Upper lobe of left lung (tissue), 6 donors: ENCODE measurements around the gene BTRC. TPM values are rescaled to one million over a fixed set of nuclear protein-coding genes. Genes with fewer than 3 reads are reported as not detected.

Source experiments
- ATAC-seq, 2 donors: fragments of 200-7000 bp; cut with Tn5 transposase; one replicate each; pipeline ENCODE4 v1.9.1; 2022; ENCODE audit warnings: mild to moderate bottlenecking in 2 of 2, moderate library complexity in 2 of 2; ENCODE audit not compliant: low FRiP score in 2 of 2
- DNase-seq, 2 donors: peaks; one replicate each; pipeline ENCODE4 v3.0.0-alpha.2; 2019 to 2020
- H3K27ac ChIP-seq, 4 donors: fragments of 200-600 bp; sonication (generic); one replicate each; pipeline ENCODE4 v1.5.1; 2016 to 2019
- H3K27me3 ChIP-seq, 4 donors: fragments of 200-600 bp; sonication (generic); one replicate each; pipeline ENCODE4 v1.5.1; 2017 to 2019
- H3K36me3 ChIP-seq, 4 donors: fragments of 200-600 bp; sonication (generic); one replicate each; pipeline ENCODE4 v1.5.1; 2016 to 2019
- H3K4me1 ChIP-seq, 4 donors: fragments of 200-600 bp; sonication (generic); one replicate each; pipeline ENCODE4 v1.5.1; 2018 to 2019
- H3K4me3 ChIP-seq, 4 donors: fragments of 200-600 bp; sonication (generic); one replicate each; pipeline ENCODE4 v1.5.1; 2017 to 2019; ENCODE audit warnings: mild to moderate bottlenecking in 2 of 4, moderate library complexity in 1 of 4
- H3K9me3 ChIP-seq, 4 donors: fragments of 200-600 bp; sonication (generic); one replicate each; pipeline ENCODE4 v1.5.1; 2018 to 2019
- CTCF ChIP-seq, 6 experiments: fragments of 450-650 bp in 4 of 6; fragments of 200-600 bp in 2 of 6; sonication (generic) in 2 of 6; IDR thresholded peaks; one replicate each; pipeline ENCODE4 v1.5.1; 2016 to 2019; ENCODE audit warnings: antibody characterized with exemption in 6 of 6
- EP300 ChIP-seq, 4 donors: sonication (generic); formaldehyde crosslinking; IDR thresholded peaks; one replicate each; pipeline ENCODE4 v1.5.1; 2017; ENCODE audit warnings: antibody characterized with exemption in 4 of 4, control low read depth in 2 of 4
- POLR2A ChIP-seq, 4 donors: fragments of 450-650 bp; IDR thresholded peaks; one replicate each; pipeline ENCODE4 v1.5.1; 2016 to 2017; ENCODE audit warnings: antibody characterized with exemption in 4 of 4, mild to moderate bottlenecking in 2 of 4
- POLR2AphosphoS5 ChIP-seq, 2 donors: sonication (generic); formaldehyde crosslinking; IDR thresholded peaks; one replicate each; pipeline ENCODE4 v1.5.1; 2017; ENCODE audit warnings: antibody characterized with exemption in 2 of 2
- whole genome bisulfite sequencing, 2 donors: methylation state at CpG; one replicate each; pipeline ENCODE4 v1.1.5; 2017 to 2018; 5-methylcytosine and 5-hydroxymethylcytosine counted together
- total RNA-seq, 6 donors: library from RNA; depleted of rRNA in 4 of 6; stranded (reverse); fragments of >200 nt in 4 of 6; gene quantifications; one replicate each; pipeline versions ENCODE4 v1.1.0 to v1.2.1, GENCODE V29; 2016 to 2021
- donor health status: DM: no; HTN: no; CAD: no; lungs with moderate emphysema.
- donor health status: DM: no; HTN: yes; CAD: no; lungs with severe emphysema.

The BTRC gene
- total RNA-seq, 6 donors from 2014 or later: 8.5 to 21.0 (median 11.6) TPM

- ATAC-seq: no peak
- TF ChIP-seq POLR2A (IDR thresholded peaks at IDR 0.05): no peak
- TF ChIP-seq EP300 (IDR thresholded peaks at IDR 0.05): no peak
- no peak for TF ChIP-seq CTCF (IDR thresholded peaks at IDR 0.05)
- TF ChIP-seq POLR2AphosphoS5 (IDR thresholded peaks at IDR 0.05): no peak
- no peak overlapping the region for H3K27ac ChIP-seq
- no peak for DNase-seq
- no peaks in the 10 kb centered on the region for H3K4me1 ChIP-seq
- no peak overlapping the region for H3K4me3 ChIP-seq
- no peaks in the 10 kb centered on the region for H3K36me3 ChIP-seq
- WGBS, 2 donors: 84 to 89% methylated on average over 5 of the region's 5 CpGs
- no peaks in the 10 kb centered on the region for H3K27me3 ChIP-seq
- H3K9me3 ChIP-seq: no peaks in the 10 kb centered on the region
Observed at GRCh38 chr10:101394524-101395133, 40.7 kb downstream of the BTRC start.

GRCh38 chr10:101397140-101397539 is 43.2 kb downstream of the BTRC start:
- no peak for ATAC-seq
- no peaks in the 10 kb centered on the region for H3K36me3 ChIP-seq
- H3K9me3 ChIP-seq: no peaks in the 10 kb centered on the region
- no peak for DNase-seq
- H3K4me1 ChIP-seq: no peaks in the 10 kb centered on the region
- H3K27me3 ChIP-seq: no peaks in the 10 kb centered on the region
- H3K27ac ChIP-seq: no peak overlapping the region
- TF ChIP-seq CTCF (IDR thresholded peaks at IDR 0.05) (no peak), POLR2AphosphoS5 (IDR thresholded peaks at IDR 0.05) (no peak), EP300 (IDR thresholded peaks at IDR 0.05) (no peak), POLR2A (IDR thresholded peaks at IDR 0.05) (no peak)
- no peak overlapping the region for H3K4me3 ChIP-seq

GRCh38 chr10:101400585-101400984 is 46.6 kb downstream of the BTRC start:
- Histone ChIP-seq H3K4me1 (no peaks in the 10 kb centered on the region), H3K27me3 (no peaks in the 10 kb centered on the region), H3K9me3 (no peaks in the 10 kb centered on the region), H3K4me3 (no peak overlapping the region), H3K27ac (no peak overlapping the region), H3K36me3 (no peaks in the 10 kb centered on the region)
- no peak for TF ChIP-seq EP300 (IDR thresholded peaks at IDR 0.05)
- no peak for TF ChIP-seq POLR2A (IDR thresholded peaks at IDR 0.05)
- TF ChIP-seq POLR2AphosphoS5 (IDR thresholded peaks at IDR 0.05): no peak
- TF ChIP-seq CTCF (IDR thresholded peaks at IDR 0.05): no peak
- DNase-seq: no peak
- ATAC-seq: no peak
- 73 to 91% methylated on average over 3 of the region's 3 CpGs for WGBS, 2 donors

- Histone ChIP-seq H3K4me3 (no peak overlapping the region), H3K27ac (no peak overlapping the region), H3K36me3 (no peaks in the 10 kb centered on the region), H3K27me3 (no peaks in the 10 kb centered on the region), H3K4me1 (no peaks in the 10 kb centered on the region), H3K9me3 (no peaks in the 10 kb centered on the region)
- ATAC-seq (no peak), DNase-seq (no peak)
- TF ChIP-seq POLR2A (IDR thresholded peaks at IDR 0.05): no peak
- no peak for TF ChIP-seq CTCF (IDR thresholded peaks at IDR 0.05)
- TF ChIP-seq EP300 (IDR thresholded peaks at IDR 0.05): no peak
- TF ChIP-seq POLR2AphosphoS5 (IDR thresholded peaks at IDR 0.05): no peak
Observed at GRCh38 chr10:101402711-101403110, 48.7 kb downstream of the BTRC start.

GRCh38 chr10:101403161-101403560 is 49.2 kb downstream of the BTRC start:
- Histone ChIP-seq H3K36me3 (no peaks in the 10 kb centered on the region), H3K27ac (no peak overlapping the region), H3K9me3 (no peaks in the 10 kb centered on the region), H3K4me1 (no peaks in the 10 kb centered on the region), H3K27me3 (no peaks in the 10 kb centered on the region), H3K4me3 (no peak overlapping the region)
- no peak for TF ChIP-seq CTCF (IDR thresholded peaks at IDR 0.05)
- no peak for TF ChIP-seq POLR2AphosphoS5 (IDR thresholded peaks at IDR 0.05)
- TF ChIP-seq POLR2A (IDR thresholded peaks at IDR 0.05): no peak
- TF ChIP-seq EP300 (IDR thresholded peaks at IDR 0.05): no peak
- 93 to 95% methylated on average over 2 of the region's 2 CpGs for whole genome bisulfite sequencing, 2 donors
- DNase-seq: no peak
- no peak for ATAC-seq
